PC-3 (cell line): ENCODE results near the gene CUL2. TPM values are rescaled to one million over a fixed set of nuclear protein-coding genes. Genes with fewer than 3 reads are reported as not detected.

Experiments
- ATAC-seq: fragments of 200-7000 bp; cut with Tn5 transposase; 2 replicates; pipeline ENCODE4 v1.9.1; 2020; ENCODE audit warnings: mild to moderate bottlenecking, moderate library complexity
- BruUV-seq: library from RNA; stranded (reverse); fragments of 400-500 nt; replicated peaks from 2 replicates; lab custom pipeline; 2021; lab: Mats Ljungman, UMichigan
- CTCF ChIA-PET: fragments of 300-600 bp; sonication (Branson Sonifier 250); formaldehyde crosslinking; loops from one replicate; lab custom pipeline; 2022; ENCODE audit warnings: antibody characterized with exemption; lab: Charles Lee
- POLR2A ChIA-PET: fragments of 300-600 bp; sonication (Branson Sonifier 250); formaldehyde crosslinking; loops from one replicate; lab custom pipeline; 2022; ENCODE audit warnings: antibody characterized with exemption; ENCODE audit not compliant: unreplicated experiment; lab: Charles Lee
- DNase-seq: peaks from one replicate; pipeline ENCODE4 v3.0.0-alpha.2; 2015
- H2AFZ ChIP-seq: fragments of 300-600 bp; sonication (generic); 2 replicates; pipeline ENCODE4 v1.6.0; 2016; ENCODE audit warnings: antibody characterized with exemption, low read length
- H3F3A ChIP-seq: fragments of 300-600 bp; sonication (generic); one replicate; pipeline ENCODE4 v1.6.0; 2017; ENCODE audit warnings: antibody characterized with exemption, low read length, control low read depth, mild to moderate bottlenecking; ENCODE audit not compliant: unreplicated experiment
- H3K27ac ChIP-seq: fragments of 300-600 bp; sonication (generic); 2 replicates; pipeline ENCODE4 v1.5.1; 2016; ENCODE audit warnings: mild to moderate bottlenecking, low read length
- H3K27me3 ChIP-seq: fragments of 300-600 bp; sonication (generic); 2 replicates; pipeline ENCODE4 v1.6.1; 2016; ENCODE audit warnings: low read length, mixed read lengths
- H3K36me3 ChIP-seq: fragments of 300-600 bp; sonication (generic); 2 replicates; pipeline ENCODE4 v1.6.1; 2016; ENCODE audit warnings: low read depth, mixed run types, low read length, mixed read lengths
- H3K4me1 ChIP-seq: fragments of 300-600 bp; sonication (generic); 2 replicates; pipeline ENCODE4 v1.5.1; 2016; ENCODE audit warnings: low read length; ENCODE audit not compliant: insufficient read depth
- H3K4me2 ChIP-seq: fragments of 300-600 bp; sonication (generic); 2 replicates; pipeline ENCODE4 v1.6.0; 2016; ENCODE audit warnings: low read length
- H3K4me3 ChIP-seq: fragments of 300-600 bp; sonication (generic); 2 replicates; pipeline ENCODE4 v1.5.1; 2016; ENCODE audit warnings: mild to moderate bottlenecking, low read length, mixed read lengths
- H3K79me2 ChIP-seq: fragments of 300-600 bp; sonication (generic); 2 replicates; pipeline ENCODE4 v1.6.1; 2017; ENCODE audit warnings: low read length, mixed read lengths
- H3K9ac ChIP-seq: fragments of 300-600 bp; sonication (generic); 2 replicates; pipeline ENCODE4 v1.6.0; 2016; ENCODE audit warnings: mild to moderate bottlenecking, low read length
- H3K9me2 ChIP-seq: fragments of 300-600 bp; sonication (generic); replicated peaks from 2 replicates; pipeline ENCODE4 v1.6.1; 2016; ENCODE audit warnings: mixed run types, low read length, mixed read lengths
- H3K9me3 ChIP-seq: fragments of 300-600 bp; sonication (generic); 2 replicates; pipeline ENCODE4 v1.6.1; 2016; ENCODE audit warnings: low read length, mixed read lengths
- H4K20me1 ChIP-seq: fragments of 300-600 bp; sonication (generic); 2 replicates; pipeline ENCODE4 v1.6.1; 2016; ENCODE audit warnings: low read length, mixed read lengths
- CTCF ChIP-seq: fragments of 300-600 bp; sonication (generic); conservative IDR thresholded peaks from 2 replicates; pipeline ENCODE4 v1.5.1; 2017; ENCODE audit warnings: antibody characterized with exemption, low read depth, mild to moderate bottlenecking, low read length
- EZH2 ChIP-seq: fragments of 300-600 bp; sonication (generic); IDR thresholded peaks from one replicate; pipeline ENCODE4 v1.6.1; 2017; ENCODE audit warnings: antibody characterized with exemption, mild to moderate bottlenecking, low read length; ENCODE audit not compliant: unreplicated experiment
- EZH2phosphoT487 ChIP-seq: fragments of 300-600 bp; sonication (generic); IDR thresholded peaks from 2 replicates; pipeline ENCODE4 v1.6.1; 2018; ENCODE audit warnings: mild to moderate bottlenecking, antibody characterized with exemption, low read length, borderline replicate concordance
- intact Hi-C: fragments of 100-400 bp; cut with micrococcal nuclease; formaldehyde crosslinking; loops from 2 replicates; pipeline ENCODE4 v1.9.0; 2023
- total RNA-seq: library from RNA; depleted of rRNA; stranded (reverse); fragments of >200 nt; gene quantifications from 2 replicates; pipeline ENCODE4 v1.2.3, GENCODE V29; 2014

The CUL2 gene
- total RNA-seq, 1 experiment from 2014 or later, result 129 TPM

DNA sequence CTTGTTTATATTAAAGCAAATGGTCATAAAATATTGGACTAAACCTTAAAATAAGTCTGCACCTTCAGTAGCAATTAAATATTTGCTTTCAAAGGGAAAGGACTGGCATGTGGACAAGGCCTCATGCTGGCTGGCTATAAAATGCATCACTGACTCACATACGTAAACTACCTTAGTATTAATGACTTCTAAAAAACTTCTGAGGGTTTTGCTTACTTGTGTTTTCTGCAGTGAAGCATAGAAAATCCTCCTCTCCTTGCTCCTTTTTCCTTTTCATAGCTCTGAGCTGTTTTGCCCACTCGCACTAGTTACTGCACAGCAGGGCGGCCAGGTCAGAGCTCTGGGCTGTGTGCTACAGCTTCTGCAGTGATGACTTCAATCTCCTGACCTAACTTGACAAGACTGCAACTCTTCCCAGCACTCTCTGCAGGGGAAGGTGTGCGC is 82.3 kb downstream of the CUL2 start:
- Histone ChIP-seq H3K4me3 (peak overlapping the region; percentile 1; the same call in 1 of the 2 replicates), H3K27me3 (no peaks in the 10 kb centered on the region), H3K9ac (peak overlapping the region; percentile 49), H2AFZ (peak overlapping the region; percentile 8), H3K9me3 (no peaks in the 10 kb centered on the region), H4K20me1 (no peaks in the 10 kb centered on the region), H3K4me1 (peaks cover 69% of the 10 kb centered on the region), H3K4me2 (peak overlapping the region; percentile 52), H3F3A (peaks cover 22% of the 10 kb centered on the region), H3K9me2 (no peaks in the 10 kb centered on the region), H3K79me2 (no peaks in the 10 kb centered on the region; the same call in 1 of the 2 replicates), H3K27ac (peak overlapping the region; percentile 82), H3K36me3 (peaks cover 28% of the 10 kb centered on the region)
- intact Hi-C loops, result loop anchor here (1.0 to 10.0 kb wide), 6 partner anchors 8 to 1673 kb away; partner anchors contain the start of gene NRP1
- ATAC-seq (peak; percentile 50), DNase-seq (peak; percentile 96)
- BruUV-seq, result no TSS peak
- ChIA-PET CTCF (interaction anchor here (0.6 to 3.9 kb wide), 4 partner anchors 11 to 33 kb away, joined by 3 to 38 read pairs (median 5); no protein-coding TSS in a partner anchor), POLR2A (interaction anchor here (0.5 to 1.0 kb wide), 6 partner anchors 11 to 1311 kb away, joined by 3 to 5 read pairs (median 4); no protein-coding TSS in a partner anchor)
- peak; percentile 71; the same call in 1 of the 2 replicates for TF ChIP-seq EZH2phosphoT487
- peak; percentile 39; the same call in 1 of the 2 replicates for TF ChIP-seq CTCF
- TF ChIP-seq EZH2, result no peak

DNA sequence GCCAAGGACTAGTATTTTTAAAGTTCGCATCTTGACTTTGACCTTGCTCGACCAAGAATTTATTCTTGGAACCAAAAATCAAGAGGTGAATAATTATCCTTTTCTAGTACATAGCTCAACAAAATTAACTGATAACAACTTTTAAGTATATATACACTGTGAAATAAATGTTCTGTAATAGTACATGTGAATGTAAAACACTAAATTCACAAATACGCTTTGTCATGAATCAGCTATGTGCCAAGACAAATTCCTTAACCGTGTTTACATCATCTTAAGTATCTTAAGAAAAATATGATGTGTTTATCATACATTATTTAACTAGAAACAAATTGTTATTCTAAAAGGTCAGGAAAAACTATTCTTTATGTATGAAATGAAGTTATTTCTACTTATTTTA is 83.3 kb downstream of the CUL2 start:
- Histone ChIP-seq H3K27me3 (no peaks in the 10 kb centered on the region), H3K36me3 (peaks cover 20% of the 10 kb centered on the region), H4K20me1 (no peaks in the 10 kb centered on the region), H3K79me2 (no peaks in the 10 kb centered on the region; the same call in 1 of the 2 replicates), H3K9ac (peak overlapping the region; percentile 49), H3K9me3 (no peaks in the 10 kb centered on the region), H3K4me3 (no peak overlapping the region), H3K4me2 (peak overlapping the region; percentile 52), H3F3A (peaks cover 22% of the 10 kb centered on the region), H3K9me2 (no peaks in the 10 kb centered on the region), H3K27ac (peak overlapping the region; percentile 82), H3K4me1 (peaks cover 59% of the 10 kb centered on the region), H2AFZ (no peak overlapping the region)
- POLR2A ChIA-PET, result interaction anchor here (0.6 to 1.0 kb wide), 3 partner anchors 11 to 561 kb away, joined by 3 to 5 read pairs (median 4); no protein-coding TSS in a partner anchor
- BruUV-seq, result no TSS peak
- ATAC-seq (peak; percentile 2; the same call in 1 of the 2 replicates), DNase-seq (peak; percentile 92)
- TF ChIP-seq EZH2, result no peak
- TF ChIP-seq CTCF, result no peak
- no peak for TF ChIP-seq EZH2phosphoT487
- intact Hi-C loops, result loop anchor here (1.0 to 10.0 kb wide), 10 partner anchors 13 to 1672 kb away; partner anchors contain the start of genes CREM and NRP1
- CTCF ChIA-PET, result interaction anchor here (0.6 to 3.9 kb wide), 4 partner anchors 12 to 341 kb away, joined by 3 to 38 read pairs (median 10); no protein-coding TSS in a partner anchor
